Right lobe of liver (tissue), 4 donors: ENCODE measurements around the gene PCDHA1.

ENCODE experiments used
- CTCF ChIP-seq, 4 donors: fragments of 200-600 bp in 3 of 4; fragments of 450-650 bp in 1 of 4; IDR thresholded peaks; one replicate each; pipeline versions ENCODE4 v1.5.1 to v1.8.0; 2016 to 2022; ENCODE audit warnings: antibody characterized with exemption in 4 of 4, mild to moderate bottlenecking in 2 of 4
- POLR2A ChIP-seq: fragments of 450-650 bp; IDR thresholded peaks from one replicate; pipeline ENCODE4 v1.6.1; 2017; ENCODE audit warnings: antibody characterized with exemption, mild to moderate bottlenecking
- donor health status: DM: no; HTN: no; CAD: no.
- donor health status: DM: no; HTN: no; CAD: no.
- donor health status: DM: no; HTN: yes; CAD: no.

GRCh38 chr5:141039517-141039916 is 253.6 kb downstream of the PCDHA1 start:
- TF ChIP-seq CTCF (IDR thresholded peaks at IDR 0.05) = no peak
- no peak for TF ChIP-seq POLR2A
